ENCODE measurements around the gene ZNF346. TPM values are rescaled to one million over a fixed set of nuclear protein-coding genes. Genes with fewer than 3 reads are reported as not detected.
"Not testable (repeated sequence)": the region's sequence is repeated elsewhere in the genome, so short reads cannot be mapped to it uniquely, and the experiment has no call there.

Gene ZNF346
- polyA plus RNA-seq, 4 donors, result 4.2 to 15.7 (median 5.4) TPM

DNA sequence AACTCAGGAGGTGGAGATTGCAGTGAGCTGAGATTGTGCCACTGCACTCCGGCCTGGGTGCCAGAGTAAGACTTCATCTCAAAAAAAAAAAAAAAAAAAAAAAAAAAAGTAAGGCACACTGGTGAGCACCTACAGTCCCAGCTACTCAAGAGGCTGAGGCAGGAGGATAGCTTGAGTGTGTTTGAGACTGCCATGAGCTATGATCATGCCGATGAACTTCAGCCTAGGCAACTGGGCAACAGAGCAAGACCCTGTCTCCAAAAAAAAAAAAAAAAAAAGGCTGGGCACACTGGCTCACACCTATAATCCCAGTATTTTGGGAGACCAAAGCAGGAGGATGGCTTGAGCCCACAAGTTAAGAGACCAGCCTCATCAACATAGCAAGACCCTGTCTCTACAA lies 36.2 kb upstream of the ZNF346 start:
- 96 to 100% (median 100%) methylated on average over 1 to 2 of the region's 2 CpGs for WGBS, 3 donors

DNA sequence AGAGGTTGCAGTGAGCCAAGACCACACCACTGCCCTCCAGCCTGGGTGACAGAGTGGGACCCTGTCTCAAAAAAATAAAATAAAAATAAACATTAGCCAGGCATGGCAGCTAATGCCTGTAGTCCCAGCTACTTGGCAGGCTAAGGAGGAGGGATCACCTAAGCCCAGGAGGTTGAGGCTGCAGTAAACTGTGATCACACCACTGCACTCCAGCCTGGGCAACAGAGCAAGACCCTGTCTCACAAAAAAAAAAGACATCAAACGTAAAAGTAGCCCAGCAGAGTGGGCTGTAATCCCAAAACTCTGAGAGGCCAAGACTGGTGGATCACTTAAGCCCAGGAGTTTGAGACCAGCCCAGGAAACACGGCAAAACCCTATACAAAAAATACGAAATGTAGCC lies 34.9 kb upstream of the ZNF346 start:
- no peak for DNase-seq
- Histone ChIP-seq H3K4me3 (ENCODE audit: low read depth in 1 of 3, low read length in 3 of 3) (no peak overlapping the region), H3K27me3 (ENCODE audit: control insufficient read depth in 3 of 3, insufficient read depth in 3 of 3, low read length in 3 of 3) (no peaks in the 10 kb centered on the region), H3K36me3 (ENCODE audit: control insufficient read depth in 3 of 3, insufficient read depth in 2 of 3, low read depth in 1 of 3, low read length in 3 of 3) (peaks cover 0 to 11% (median 0%) of the 10 kb centered on the region in 3 donors), H3K27ac (ENCODE audit: low read depth in 1 of 3, low read length in 2 of 3) (no peak overlapping the region), H3K4me1 (ENCODE audit: control insufficient read depth in 3 of 3, insufficient read depth in 2 of 3, low read depth in 1 of 3, low read length in 2 of 3) (no peaks in the 10 kb centered on the region), H3K9me3 (ENCODE audit: control insufficient read depth in 2 of 2, insufficient read depth in 1 of 2, low read depth in 1 of 2, low read length in 1 of 2) (peaks cover 0 to 10% of the 10 kb centered on the region in 2 donors)
- 90 to 91% (median 90%) methylated on average over 3 of the region's 3 CpGs for WGBS, 3 donors
- no peak for FAIRE-seq

More for the DNA sequence above, 36.2 kb upstream of the ZNF346 start:
- no peak for DNase-seq
- Histone ChIP-seq H3K27me3 (ENCODE audit: control insufficient read depth in 3 of 3, insufficient read depth in 3 of 3, low read length in 3 of 3) (no peaks in the 10 kb centered on the region), H3K36me3 (ENCODE audit: control insufficient read depth in 3 of 3, insufficient read depth in 2 of 3, low read depth in 1 of 3, low read length in 3 of 3) (peaks cover 2 to 16% (median 4%) of the 10 kb centered on the region in 3 donors), H3K9me3 (ENCODE audit: control insufficient read depth in 2 of 2, insufficient read depth in 1 of 2, low read depth in 1 of 2, low read length in 1 of 2) (peaks cover 0 to 10% of the 10 kb centered on the region in 2 donors), H3K4me3 (ENCODE audit: low read depth in 1 of 3, low read length in 3 of 3) (no peak overlapping the region), H3K27ac (ENCODE audit: low read depth in 1 of 3, low read length in 2 of 3) (no peak overlapping the region), H3K4me1 (ENCODE audit: control insufficient read depth in 3 of 3, insufficient read depth in 2 of 3, low read depth in 1 of 3, low read length in 2 of 3) (no peaks in the 10 kb centered on the region)
- no peak for FAIRE-seq

- H3K9me3 ChIP-seq (ENCODE audit: control insufficient read depth in 2 of 2, insufficient read depth in 1 of 2, low read depth in 1 of 2, low read length in 1 of 2); H3K4me3 ChIP-seq (ENCODE audit: low read depth in 1 of 3, low read length in 3 of 3); H3K27me3 ChIP-seq (ENCODE audit: control insufficient read depth in 3 of 3, insufficient read depth in 3 of 3, low read length in 3 of 3); FAIRE-seq; H3K4me1 ChIP-seq (ENCODE audit: control insufficient read depth in 3 of 3, insufficient read depth in 2 of 3, low read depth in 1 of 3, low read length in 2 of 3); DNase-seq; H3K27ac ChIP-seq (ENCODE audit: low read depth in 1 of 3, low read length in 2 of 3); H3K36me3 ChIP-seq (ENCODE audit: control insufficient read depth in 3 of 3, insufficient read depth in 2 of 3, low read depth in 1 of 3, low read length in 3 of 3): not testable (repeated sequence)
- 86 to 94% (median 90%) methylated on average over 3 of the region's 3 CpGs for WGBS, 3 donors
Measured at GRCh38 chr5:176993081-176993480, 29.4 kb upstream of the ZNF346 start.

GRCh38 chr5:176994460-176995121 lies 27.9 kb upstream of the ZNF346 start:
- DNase-seq (peak; percentile 10 to 33), FAIRE-seq (no peak)
- WGBS, 3 donors, result 81 to 95% (median 84%) methylated on average over 7 of the region's 7 CpGs
- Histone ChIP-seq H3K4me1 (ENCODE audit: control insufficient read depth in 3 of 3, insufficient read depth in 2 of 3, low read depth in 1 of 3, low read length in 2 of 3) (peaks cover 0 to 5% (median 0%) of the 10 kb centered on the region in 3 donors), H3K27me3 (ENCODE audit: control insufficient read depth in 3 of 3, insufficient read depth in 3 of 3, low read length in 3 of 3) (no peaks in the 10 kb centered on the region), H3K4me3 (ENCODE audit: low read depth in 1 of 3, low read length in 3 of 3) (no peak overlapping the region), H3K9me3 (ENCODE audit: control insufficient read depth in 2 of 2, insufficient read depth in 1 of 2, low read depth in 1 of 2, low read length in 1 of 2) (peaks cover 0 to 10% of the 10 kb centered on the region in 2 donors), H3K36me3 (ENCODE audit: control insufficient read depth in 3 of 3, insufficient read depth in 2 of 3, low read depth in 1 of 3, low read length in 3 of 3) (peaks cover 0 to 5% (median 0%) of the 10 kb centered on the region in 3 donors), H3K27ac (ENCODE audit: low read depth in 1 of 3, low read length in 2 of 3) (peak overlapping the region in 2 of 3 donors; percentile 34 to 56)

DNA sequence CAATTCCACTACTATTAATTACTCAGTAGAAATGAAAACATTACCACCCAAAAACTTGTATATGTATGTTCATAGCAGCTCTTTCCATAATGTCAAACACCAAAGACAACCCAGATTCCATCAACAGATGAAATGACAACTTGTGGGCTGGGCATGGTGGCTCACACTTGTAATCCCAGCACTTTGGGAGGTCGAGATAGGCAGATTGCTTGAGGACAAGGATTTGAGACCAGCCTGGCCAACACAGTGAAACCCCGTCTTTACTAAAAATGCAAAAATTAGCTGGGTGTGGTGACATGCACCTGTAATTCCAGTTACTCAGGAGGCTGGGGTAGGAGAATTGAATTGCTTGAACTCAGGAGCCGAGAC lies 27.4 kb upstream of the ZNF346 start:
- Histone ChIP-seq H3K9me3 (ENCODE audit: control insufficient read depth in 2 of 2, insufficient read depth in 1 of 2, low read depth in 1 of 2, low read length in 1 of 2) (peaks cover 0 to 10% of the 10 kb centered on the region in 2 donors), H3K27me3 (ENCODE audit: control insufficient read depth in 3 of 3, insufficient read depth in 3 of 3, low read length in 3 of 3) (no peaks in the 10 kb centered on the region), H3K27ac (ENCODE audit: low read depth in 1 of 3, low read length in 2 of 3) (peak overlapping the region in 1 of 3 donors; percentile 56), H3K4me1 (ENCODE audit: control insufficient read depth in 3 of 3, insufficient read depth in 2 of 3, low read depth in 1 of 3, low read length in 2 of 3) (peaks cover 0 to 5% (median 0%) of the 10 kb centered on the region in 3 donors), H3K4me3 (ENCODE audit: low read depth in 1 of 3, low read length in 3 of 3) (no peak overlapping the region), H3K36me3 (ENCODE audit: control insufficient read depth in 3 of 3, insufficient read depth in 2 of 3, low read depth in 1 of 3, low read length in 3 of 3) (peaks cover 0 to 5% (median 0%) of the 10 kb centered on the region in 3 donors)
- no peak for FAIRE-seq
- no peak for DNase-seq
- 81 to 95% (median 90%) methylated on average over 3 of the region's 3 CpGs for WGBS, 3 donors

- peaks cover 0 to 10% of the 10 kb centered on the region in 2 donors for H3K9me3 ChIP-seq (ENCODE audit: control insufficient read depth in 2 of 2, insufficient read depth in 1 of 2, low read depth in 1 of 2, low read length in 1 of 2)
- no peak overlapping the region for H3K4me3 ChIP-seq (ENCODE audit: low read depth in 1 of 3, low read length in 3 of 3)
- 52 to 65% (median 65%) methylated on average over 4 of the region's 4 CpGs for WGBS, 3 donors
- no peak for DNase-seq
- no peak overlapping the region for H3K27ac ChIP-seq (ENCODE audit: low read depth in 1 of 3, low read length in 2 of 3)
- no peak for FAIRE-seq
- H3K27me3 ChIP-seq (ENCODE audit: control insufficient read depth in 3 of 3, insufficient read depth in 3 of 3, low read length in 3 of 3), result no peaks in the 10 kb centered on the region
- H3K36me3 ChIP-seq (ENCODE audit: control insufficient read depth in 3 of 3, insufficient read depth in 2 of 3, low read depth in 1 of 3, low read length in 3 of 3), result peaks cover 0 to 3% (median 2%) of the 10 kb centered on the region in 3 donors
- H3K4me1 ChIP-seq (ENCODE audit: control insufficient read depth in 3 of 3, insufficient read depth in 2 of 3, low read depth in 1 of 3, low read length in 2 of 3), result peaks cover 0 to 5% (median 0%) of the 10 kb centered on the region in 3 donors
Measured at GRCh38 chr5:176995896-176996767, 26.4 kb upstream of the ZNF346 start.

GRCh38 chr5:176996780-176997179 lies 25.7 kb upstream of the ZNF346 start:
- Histone ChIP-seq H3K27ac (ENCODE audit: low read depth in 1 of 3, low read length in 2 of 3) (no peak overlapping the region), H3K4me1 (ENCODE audit: control insufficient read depth in 3 of 3, insufficient read depth in 2 of 3, low read depth in 1 of 3, low read length in 2 of 3) (peaks cover 0 to 5% (median 0%) of the 10 kb centered on the region in 3 donors), H3K9me3 (ENCODE audit: control insufficient read depth in 2 of 2, insufficient read depth in 1 of 2, low read depth in 1 of 2, low read length in 1 of 2) (peaks cover 0 to 10% of the 10 kb centered on the region in 2 donors), H3K36me3 (ENCODE audit: control insufficient read depth in 3 of 3, insufficient read depth in 2 of 3, low read depth in 1 of 3, low read length in 3 of 3) (peaks cover 0 to 3% (median 2%) of the 10 kb centered on the region in 3 donors), H3K27me3 (ENCODE audit: control insufficient read depth in 3 of 3, insufficient read depth in 3 of 3, low read length in 3 of 3) (no peaks in the 10 kb centered on the region), H3K4me3 (ENCODE audit: low read depth in 1 of 3, low read length in 3 of 3) (no peak overlapping the region)
- FAIRE-seq (no peak), DNase-seq (no peak)
- WGBS, 3 donors, result 93 to 97% (median 94%) methylated on average over 5 of the region's 5 CpGs

DNA sequence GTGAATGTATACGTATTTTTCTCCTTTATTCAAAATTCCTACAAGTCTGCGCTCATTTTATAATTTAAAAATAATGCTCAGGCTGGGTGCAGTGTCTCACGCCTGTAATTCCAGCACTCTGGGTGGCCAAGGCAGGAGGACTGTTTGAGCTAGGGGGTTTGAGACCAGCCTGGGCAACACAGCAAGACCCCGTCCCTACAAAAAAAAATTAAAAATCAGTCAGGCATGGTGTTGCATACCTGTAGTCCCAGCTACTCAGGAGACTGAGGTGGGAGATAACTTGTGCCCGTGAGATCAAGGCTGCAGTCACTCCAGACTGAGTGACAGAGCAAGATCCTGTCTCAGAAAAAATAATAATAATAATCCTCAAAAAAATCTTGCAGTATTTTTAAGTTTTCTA lies 23.7 kb upstream of the ZNF346 start:
- DNase-seq (no peak), FAIRE-seq (no peak)
- H3K4me1 ChIP-seq (ENCODE audit: control insufficient read depth in 3 of 3, insufficient read depth in 2 of 3, low read depth in 1 of 3, low read length in 2 of 3), result peaks cover 0 to 5% (median 0%) of the 10 kb centered on the region in 3 donors
- WGBS, 3 donors, result 96 to 97% (median 97%) methylated on average over 5 of the region's 5 CpGs
- peaks cover 0 to 4% (median 2%) of the 10 kb centered on the region in 3 donors for H3K36me3 ChIP-seq (ENCODE audit: control insufficient read depth in 3 of 3, insufficient read depth in 2 of 3, low read depth in 1 of 3, low read length in 3 of 3)
- H3K27ac ChIP-seq (ENCODE audit: low read depth in 1 of 3, low read length in 2 of 3), result no peak overlapping the region
- peaks cover 0 to 10% of the 10 kb centered on the region in 2 donors for H3K9me3 ChIP-seq (ENCODE audit: control insufficient read depth in 2 of 2, insufficient read depth in 1 of 2, low read depth in 1 of 2, low read length in 1 of 2)
- no peak overlapping the region for H3K4me3 ChIP-seq (ENCODE audit: low read depth in 1 of 3, low read length in 3 of 3)
- H3K27me3 ChIP-seq (ENCODE audit: control insufficient read depth in 3 of 3, insufficient read depth in 3 of 3, low read length in 3 of 3), result no peaks in the 10 kb centered on the region
